Kidney epithelial cell (primary cell): Measurements from ENCODE around the gene CPEB3. TPM values are rescaled to one million over a fixed set of nuclear protein-coding genes. Genes with fewer than 3 reads are reported as not detected.

Experiments used
- DNase-seq: peaks from one replicate; pipeline ENCODE4 v3.0.0-alpha.2; 2010; ENCODE audit warnings: low read depth
- H3K27me3 ChIP-seq: 2 replicates; pipeline ENCODE4 v1.6.0; 2011; ENCODE audit warnings: low read length; ENCODE audit not compliant: control insufficient read depth, insufficient read depth
- H3K36me3 ChIP-seq: 2 replicates; pipeline ENCODE4 v1.5.1; 2011; ENCODE audit warnings: low read length; ENCODE audit not compliant: control insufficient read depth, insufficient read depth
- H3K4me3 ChIP-seq: 2 replicates; pipeline ENCODE4 v1.5.1; 2011; ENCODE audit warnings: low read depth, mild to moderate bottlenecking, control low read depth, low read length
- CTCF ChIP-seq: IDR thresholded peaks from 2 replicates; pipeline ENCODE4 v1.5.1; 2011; ENCODE audit warnings: mild to moderate bottlenecking, moderate library complexity, low read length, control low read depth, inconsistent platforms; ENCODE audit not compliant: insufficient read depth, poor library complexity, severe bottlenecking
- total RNA-seq: library from RNA; depleted of rRNA; stranded (reverse); fragments of >200 nt; gene quantifications from 2 replicates; pipeline ENCODE4 v1.2.3, GENCODE V29; 2015

CPEB3 gene
- total RNA-seq, 1 donor from 2014 or later: 1.2 TPM

DNA sequence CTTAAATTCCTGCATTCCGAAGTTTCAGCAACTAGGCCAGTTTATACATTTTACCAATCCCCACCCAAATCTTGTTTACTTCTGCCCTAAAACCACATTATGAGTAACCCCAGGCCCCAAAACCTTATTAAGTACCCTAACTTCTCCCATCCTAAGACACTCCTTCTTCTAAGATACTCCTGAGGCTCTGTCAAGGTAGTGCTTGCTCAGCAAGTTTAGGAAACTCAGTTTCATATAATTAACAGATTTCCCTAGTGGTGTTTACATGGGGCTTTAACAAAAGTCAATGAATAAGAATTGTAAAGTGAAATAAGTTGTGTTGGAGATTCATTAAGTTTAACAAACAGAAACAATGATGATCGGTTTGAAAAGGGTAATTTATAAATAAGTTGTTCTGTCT is 77.8 kb downstream of the CPEB3 start:
- Histone ChIP-seq H3K36me3 (no peaks in the 10 kb centered on the region), H3K27me3 (no peaks in the 10 kb centered on the region), H3K4me3 (no peak overlapping the region)
- no peak for DNase-seq
- no peak for TF ChIP-seq CTCF

- no peak for TF ChIP-seq CTCF
- no peaks in the 10 kb centered on the region for H3K27me3 ChIP-seq
- H3K4me3 ChIP-seq: no peak overlapping the region
- DNase-seq: no peak
- no peaks in the 10 kb centered on the region for H3K36me3 ChIP-seq
Observed at GRCh38 chr10:92208736-92209135, 82.1 kb downstream of the CPEB3 start.

DNA sequence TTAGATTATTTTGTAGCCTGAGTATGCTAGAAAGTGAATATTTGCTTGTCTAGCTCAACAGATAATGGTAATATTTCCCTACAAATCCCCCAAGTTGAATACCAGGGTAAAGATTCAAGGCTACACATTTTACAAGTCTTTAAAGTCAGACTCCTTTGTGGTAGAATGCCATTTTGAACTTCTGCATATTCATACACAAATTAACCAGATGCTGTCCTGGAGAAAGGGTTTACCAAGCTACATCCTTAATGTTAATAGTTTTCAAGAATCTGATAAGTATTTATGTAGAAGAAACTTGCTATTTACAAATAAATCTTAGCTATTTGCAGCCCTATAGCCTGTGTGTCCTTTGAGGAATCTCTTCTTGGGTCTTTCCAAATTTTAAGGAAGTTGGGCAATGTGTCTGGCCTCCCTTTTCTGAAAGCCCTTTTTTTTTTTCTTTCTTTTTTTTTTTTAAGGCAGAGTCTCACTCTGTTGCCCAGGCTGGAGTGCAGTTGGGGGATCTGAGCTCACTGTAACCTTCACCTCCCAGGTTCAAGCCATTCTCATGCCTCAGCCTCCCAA is 82.6 kb downstream of the CPEB3 start:
- Histone ChIP-seq H3K36me3 (no peaks in the 10 kb centered on the region), H3K4me3 (no peak overlapping the region), H3K27me3 (no peaks in the 10 kb centered on the region)
- TF ChIP-seq CTCF: no peak
- no peak for DNase-seq

DNA sequence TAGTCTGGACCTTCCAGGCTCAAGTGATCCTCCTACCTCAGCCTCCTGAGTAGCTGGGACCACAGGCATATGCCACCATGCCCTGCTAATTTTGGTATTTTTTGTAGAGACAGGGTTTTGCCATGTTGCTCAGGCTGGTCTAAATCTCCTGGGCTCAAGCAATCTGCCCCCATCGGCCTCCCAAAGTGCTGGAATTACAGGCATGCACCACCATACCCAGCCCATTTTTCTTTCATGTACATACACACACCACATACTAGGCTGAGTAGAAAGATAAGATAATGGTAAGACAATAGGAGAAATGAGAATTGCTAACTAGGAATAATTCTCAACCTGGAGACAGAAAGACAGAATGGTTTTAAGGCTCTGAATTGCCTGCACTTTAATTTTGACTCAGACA is 83.8 kb downstream of the CPEB3 start:
- DNase-seq: no peak
- H3K36me3 ChIP-seq: no peaks in the 10 kb centered on the region
- no peaks in the 10 kb centered on the region for H3K27me3 ChIP-seq
- H3K4me3 ChIP-seq: no peak overlapping the region
- no peak for TF ChIP-seq CTCF

DNA sequence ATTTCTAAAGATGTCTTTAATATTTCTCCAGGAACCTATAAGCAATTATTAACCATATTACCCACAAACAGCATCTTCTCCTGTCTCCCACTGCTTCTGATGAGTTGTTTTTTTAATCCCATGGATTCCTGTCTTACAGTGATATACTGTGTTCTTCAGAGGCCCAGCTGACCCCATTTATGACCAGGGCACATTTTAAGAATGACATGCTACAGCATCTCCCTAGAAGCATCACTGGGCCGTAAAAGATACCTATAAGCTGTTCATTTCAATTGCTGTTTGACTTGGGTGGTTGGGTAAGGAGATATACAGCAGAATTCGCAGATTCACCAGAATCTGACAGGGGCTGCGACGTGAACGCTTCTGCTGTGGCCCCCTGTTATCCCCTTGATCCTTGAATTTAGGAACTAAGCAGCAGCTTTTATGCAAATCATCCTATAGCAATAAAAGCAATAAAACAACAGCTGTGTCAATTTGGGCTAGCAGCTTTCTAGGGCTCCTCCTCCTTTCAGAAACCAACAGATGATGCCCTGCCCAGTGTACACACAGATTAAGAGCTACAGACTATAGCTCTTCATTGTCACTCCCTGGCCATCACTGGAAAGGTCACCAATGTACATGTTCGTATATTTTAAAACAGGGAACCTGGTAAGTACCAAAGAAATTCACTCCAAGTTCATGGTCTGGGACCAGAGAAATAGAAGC is 86.8 kb downstream of the CPEB3 start:
- TF ChIP-seq CTCF: no peak
- H3K27me3 ChIP-seq: no peaks in the 10 kb centered on the region
- no peak overlapping the region for H3K4me3 ChIP-seq
- no peak for DNase-seq
- no peaks in the 10 kb centered on the region for H3K36me3 ChIP-seq

GRCh38 chr10:92202536-92202935 is 88.3 kb downstream of the CPEB3 start:
- TF ChIP-seq CTCF: no peak
- H3K4me3 ChIP-seq: no peak overlapping the region

More at GRCh38 chr10:92202536-92202935, 88.3 kb downstream of the CPEB3 start:
- Histone ChIP-seq H3K36me3 (no peaks in the 10 kb centered on the region), H3K27me3 (no peaks in the 10 kb centered on the region)
- DNase-seq: no peak
